ENCODE data around the gene SLC49A3. TPM values are rescaled to one million over a fixed set of nuclear protein-coding genes. Genes with fewer than 3 reads are reported as not detected.

SLC49A3 gene
- total RNA-seq, 1 experiment from 2014 or later = 0.47 TPM

- TF ChIP-seq CTCF (conservative IDR thresholded peaks at IDR 0.05; ENCODE audit: low read depth, low read length) = no peak
- no peak for TF ChIP-seq EZH2 (IDR thresholded peaks at IDR 0.05; ENCODE audit: borderline replicate concordance, low read depth, low read length, poor library complexity, severe bottlenecking)
- Histone ChIP-seq H3K9me3 (ENCODE audit: low read depth, low read length, poor library complexity, severe bottlenecking) (no peaks in the 10 kb centered on the region), H3K4me1 (ENCODE audit: insufficient read depth, low read length, poor library complexity, severe bottlenecking) (peaks cover 4% of the 10 kb centered on the region), H3K27ac (ENCODE audit: low read depth, low read length, poor library complexity, severe bottlenecking) (no peak overlapping the region), H3K27me3 (replicated peaks; ENCODE audit: insufficient read depth, low read depth, low read length, poor library complexity) (no peaks in the 10 kb centered on the region), H3K4me3 (ENCODE audit: low read depth, low read length, poor library complexity, severe bottlenecking) (peak overlapping the region; percentile 39), H3K36me3 (ENCODE audit: insufficient read depth, low read length, poor library complexity, severe bottlenecking) (no peaks in the 10 kb centered on the region)
- CTCF ChIA-PET = no interaction called here
- no TSS peak for BruUV-seq (replicated peaks)
- intact Hi-C loops (cut with micrococcal nuclease; ENCODE audit: unreplicated experiment) = no loop called here
- no peak for DNase-seq (ENCODE audit: low spot score)
- POLR2A ChIA-PET (ENCODE audit: low non-redundant PET) = no interaction called here
These were observed 8.4 kb downstream of the SLC49A3 start for GRCh38 chr4:680551-680927.

GRCh38 chr4:680091-680490 is 8.9 kb downstream of the SLC49A3 start:
- TF ChIP-seq CTCF (conservative IDR thresholded peaks at IDR 0.05; ENCODE audit: low read depth, low read length) = no peak
- no peak for TF ChIP-seq EZH2 (IDR thresholded peaks at IDR 0.05; ENCODE audit: borderline replicate concordance, low read depth, low read length, poor library complexity, severe bottlenecking)
- intact Hi-C loops (cut with micrococcal nuclease; ENCODE audit: unreplicated experiment) = no loop called here
- ChIA-PET CTCF (no interaction called here), POLR2A (ENCODE audit: low non-redundant PET) (no interaction called here)
- H3K27me3 ChIP-seq (replicated peaks; ENCODE audit: insufficient read depth, low read depth, low read length, poor library complexity) = no peaks in the 10 kb centered on the region
- H3K27ac ChIP-seq (ENCODE audit: low read depth, low read length, poor library complexity, severe bottlenecking) = no peak overlapping the region
- H3K4me3 ChIP-seq (ENCODE audit: low read depth, low read length, poor library complexity, severe bottlenecking) = no peak overlapping the region
- peaks cover 8% of the 10 kb centered on the region for H3K4me1 ChIP-seq (ENCODE audit: insufficient read depth, low read length, poor library complexity, severe bottlenecking)
- H3K36me3 ChIP-seq (ENCODE audit: insufficient read depth, low read length, poor library complexity, severe bottlenecking) = no peaks in the 10 kb centered on the region
- no TSS peak for BruUV-seq (replicated peaks)
- no peaks in the 10 kb centered on the region for H3K9me3 ChIP-seq (ENCODE audit: low read depth, low read length, poor library complexity, severe bottlenecking)
- DNase-seq (ENCODE audit: low spot score) = no peak

- ChIA-PET POLR2A (ENCODE audit: low non-redundant PET) (no interaction called here), CTCF (no interaction called here)
- intact Hi-C loops (cut with micrococcal nuclease; ENCODE audit: unreplicated experiment) = no loop called here
- no peak for TF ChIP-seq CTCF (conservative IDR thresholded peaks at IDR 0.05; ENCODE audit: low read depth, low read length)
- no peak for TF ChIP-seq EZH2 (IDR thresholded peaks at IDR 0.05; ENCODE audit: borderline replicate concordance, low read depth, low read length, poor library complexity, severe bottlenecking)
- Histone ChIP-seq H3K27ac (ENCODE audit: low read depth, low read length, poor library complexity, severe bottlenecking) (no peak overlapping the region), H3K4me1 (ENCODE audit: insufficient read depth, low read length, poor library complexity, severe bottlenecking) (peaks cover 9% of the 10 kb centered on the region), H3K27me3 (replicated peaks; ENCODE audit: insufficient read depth, low read depth, low read length, poor library complexity) (no peaks in the 10 kb centered on the region), H3K36me3 (ENCODE audit: insufficient read depth, low read length, poor library complexity, severe bottlenecking) (no peaks in the 10 kb centered on the region), H3K9me3 (ENCODE audit: low read depth, low read length, poor library complexity, severe bottlenecking) (no peaks in the 10 kb centered on the region), H3K4me3 (ENCODE audit: low read depth, low read length, poor library complexity, severe bottlenecking) (no peak overlapping the region)
- no TSS peak for BruUV-seq (replicated peaks)
- no peak for DNase-seq (ENCODE audit: low spot score)
These were observed 9.3 kb downstream of the SLC49A3 start for GRCh38 chr4:679629-680028.

Measured in A673 (cell line).